Pancreas (tissue), 10 donors: ENCODE results near the gene DAB2IP. TPM values are rescaled to one million over a fixed set of nuclear protein-coding genes. Genes with fewer than 3 reads are reported as not detected.

Experiments
- ATAC-seq, 4 donors: fragments of 200-7000 bp; cut with Tn5 transposase; one replicate each; pipeline versions ENCODE4 v1.8.0 to v1.9.1; 2020; ENCODE audit warnings: mild to moderate bottlenecking in 4 of 4, moderate library complexity in 4 of 4
- DNase-seq, 6 donors: peaks; one replicate each; pipeline ENCODE4 v3.0.0-alpha.2; 2020
- FAIRE-seq: peaks from 2 replicates; lab custom pipeline; 2012; peaks lifted over from hg19 to GRCh38; lab: Jason Lieb, UNC
- H3K27ac ChIP-seq, 4 donors: fragments of 200-600 bp; sonication (generic); 1 replicate in 3 of 4; 2 replicates in 1 of 4; pipeline versions ENCODE4 v1.5.0 to v1.8.0; 2020
- H3K27me3 ChIP-seq, 4 donors: fragments of 200-600 bp; one replicate each; pipeline ENCODE4 v1.8.0; 2021
- H3K36me3 ChIP-seq, 3 donors: fragments of 200-600 bp; sonication (generic) in 1 of 3; one replicate each; pipeline versions ENCODE4 v1.5.0 to v1.8.0; 2020 to 2021
- H3K4me1 ChIP-seq, 3 donors: fragments of 200-600 bp; one replicate each; pipeline ENCODE4 v1.8.0; 2021
- H3K4me3 ChIP-seq, 4 donors: fragments of 200-600 bp; sonication (generic) in 2 of 4; one replicate each; pipeline versions ENCODE4 v1.5.0 to v1.8.0; 2020 to 2021
- H3K9me3 ChIP-seq, 4 donors: fragments of 200-600 bp; one replicate each; pipeline ENCODE4 v1.8.0; 2021
- WGBS, 2 donors: extraction: QIAGEN DNeasy Blood & Tissue Kit; methylation state at CpG; one replicate each; pipeline ENCODE4 v1.1.7; 2013; 5-methylcytosine and 5-hydroxymethylcytosine counted together
- intact Hi-C, 3 donors: fragments of 100-400 bp; cut with DNase I; formaldehyde crosslinking; loops; one replicate each; pipeline versions ENCODE4 v1.11.1 to v1.14.2; 2022
- polyA plus RNA-seq, 2 donors: library from polyadenylated mRNA; stranded (reverse); fragments of 200-250 nt; gene quantifications; one replicate each; pipeline ENCODE4 v1.2.3, GENCODE V29; 2013
- total RNA-seq, 6 donors: library from RNA; stranded (reverse); fragmentation: NEBNext Ultra II Directional in 4 of 6; extraction: Animal tissue kit (Norgen Biotek cat#: 25700) in 4 of 6; gene quantifications; one replicate each; pipeline versions ENCODE4 v1.2.1 to v1.2.4, GENCODE V29; 2021 to 2023
- TF ChIP-seq, protein P1 (sequence below), 4 donors: fragments of 200-600 bp; sonication (generic) in 3 of 4; IDR thresholded peaks; one replicate each; pipeline versions ENCODE4 v1.5.0 to v1.8.0; 2021; ENCODE audit warnings: antibody characterized with exemption in 4 of 4
- donor health status: healthy with polysubstance abuse.
- donor health status: DM: no; HTN: no; CAD: no; lungs with moderate emphysema.
- donor health status: DM: no; HTN: no; CAD: no.
- donor health status: control.
- donor health status: control.
- donor health status: Bipolar disorder and iron deficiency.
- donor health status: DM: yes; HTN: yes; CAD: no.
- donor health status: DM: no; HTN: no; CAD: no.
- donor health status: DM: no; HTN: no; CAD: no.
- donor health status: DM: yes; HTN: yes; CAD: no.

The DAB2IP gene
- total and polyA plus RNA-seq, 8 donors = 14.7 to 52.1 (median 25.3) TPM

DNA sequence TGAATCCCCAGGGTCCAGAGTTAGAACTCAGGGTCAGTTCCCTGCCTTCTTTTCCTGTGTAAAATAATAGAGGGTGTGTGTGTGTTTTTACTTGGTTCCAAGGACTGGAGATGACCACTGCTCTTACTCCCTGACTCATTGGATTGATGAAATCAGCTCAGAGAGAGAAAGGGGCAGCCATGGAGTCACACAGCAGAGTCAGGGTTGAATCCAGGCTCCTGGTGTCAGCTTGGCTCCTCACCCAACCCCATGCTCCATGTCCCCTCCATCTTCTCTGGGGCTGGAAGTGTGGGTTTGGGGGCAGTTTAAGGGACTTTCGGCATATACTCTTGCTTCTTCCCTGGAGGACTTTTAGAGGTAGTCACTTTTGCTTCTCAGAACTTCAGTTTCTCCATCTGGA lies 21.6 kb downstream of the DAB2IP start:
- Histone ChIP-seq H3K27ac (no peak overlapping the region), H3K27me3 (no peaks in the 10 kb centered on the region), H3K4me3 (no peak overlapping the region), H3K4me1 (no peaks in the 10 kb centered on the region), H3K9me3 (no peaks in the 10 kb centered on the region), H3K36me3 (no peaks in the 10 kb centered on the region)
- FAIRE-seq = no peak
- no peak for ATAC-seq
- TF ChIP-seq, protein P1, sequence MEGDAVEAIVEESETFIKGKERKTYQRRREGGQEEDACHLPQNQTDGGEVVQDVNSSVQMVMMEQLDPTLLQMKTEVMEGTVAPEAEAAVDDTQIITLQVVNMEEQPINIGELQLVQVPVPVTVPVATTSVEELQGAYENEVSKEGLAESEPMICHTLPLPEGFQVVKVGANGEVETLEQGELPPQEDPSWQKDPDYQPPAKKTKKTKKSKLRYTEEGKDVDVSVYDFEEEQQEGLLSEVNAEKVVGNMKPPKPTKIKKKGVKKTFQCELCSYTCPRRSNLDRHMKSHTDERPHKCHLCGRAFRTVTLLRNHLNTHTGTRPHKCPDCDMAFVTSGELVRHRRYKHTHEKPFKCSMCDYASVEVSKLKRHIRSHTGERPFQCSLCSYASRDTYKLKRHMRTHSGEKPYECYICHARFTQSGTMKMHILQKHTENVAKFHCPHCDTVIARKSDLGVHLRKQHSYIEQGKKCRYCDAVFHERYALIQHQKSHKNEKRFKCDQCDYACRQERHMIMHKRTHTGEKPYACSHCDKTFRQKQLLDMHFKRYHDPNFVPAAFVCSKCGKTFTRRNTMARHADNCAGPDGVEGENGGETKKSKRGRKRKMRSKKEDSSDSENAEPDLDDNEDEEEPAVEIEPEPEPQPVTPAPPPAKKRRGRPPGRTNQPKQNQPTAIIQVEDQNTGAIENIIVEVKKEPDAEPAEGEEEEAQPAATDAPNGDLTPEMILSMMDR (IDR thresholded peaks at IDR 0.05) = no peak
- intact Hi-C loops = loop anchor here in 1 of 3 donors (10.0 kb wide), 1 partner anchor 118 kb away; no protein-coding TSS in a partner anchor
- DNase-seq = no peak
- 88 to 93% methylated on average over 1 of the region's 1 CpG for WGBS, 2 donors

DNA sequence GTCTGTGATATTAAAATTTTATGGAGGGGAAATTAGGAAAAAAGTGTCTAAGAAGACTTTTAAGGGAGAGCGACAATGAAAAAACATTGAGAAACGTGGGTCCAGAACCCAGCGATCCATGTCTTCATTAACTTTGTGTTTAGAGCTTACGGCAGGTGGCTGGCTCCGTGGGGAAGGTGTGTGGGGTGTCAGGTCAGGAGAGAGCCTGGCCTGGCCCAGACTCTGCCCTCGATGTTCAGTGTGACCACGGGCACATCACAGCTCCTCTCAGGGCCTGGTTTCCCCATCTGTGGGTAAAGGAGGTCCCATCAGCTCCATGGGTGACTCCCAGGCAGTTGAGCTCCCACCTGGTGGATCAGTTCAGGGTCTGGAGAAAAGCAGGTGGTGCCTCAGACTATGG lies 22.1 kb downstream of the DAB2IP start:
- DNase-seq (no peak), FAIRE-seq (no peak), ATAC-seq (no peak)
- Histone ChIP-seq H3K4me1 (no peaks in the 10 kb centered on the region), H3K27ac (no peak overlapping the region), H3K4me3 (no peak overlapping the region), H3K36me3 (peaks cover 0 to under 1% (median 0%) of the 10 kb centered on the region in 3 donors), H3K27me3 (no peaks in the 10 kb centered on the region), H3K9me3 (no peaks in the 10 kb centered on the region)
- intact Hi-C loops = loop anchor here in 1 of 3 donors (10.0 kb wide), 1 partner anchor 119 kb away; no protein-coding TSS in a partner anchor
- TF ChIP-seq, protein P1 (IDR thresholded peaks at IDR 0.05) = no peak
- 90 to 91% methylated on average over 7 of the region's 7 CpGs for WGBS, 2 donors

DNA sequence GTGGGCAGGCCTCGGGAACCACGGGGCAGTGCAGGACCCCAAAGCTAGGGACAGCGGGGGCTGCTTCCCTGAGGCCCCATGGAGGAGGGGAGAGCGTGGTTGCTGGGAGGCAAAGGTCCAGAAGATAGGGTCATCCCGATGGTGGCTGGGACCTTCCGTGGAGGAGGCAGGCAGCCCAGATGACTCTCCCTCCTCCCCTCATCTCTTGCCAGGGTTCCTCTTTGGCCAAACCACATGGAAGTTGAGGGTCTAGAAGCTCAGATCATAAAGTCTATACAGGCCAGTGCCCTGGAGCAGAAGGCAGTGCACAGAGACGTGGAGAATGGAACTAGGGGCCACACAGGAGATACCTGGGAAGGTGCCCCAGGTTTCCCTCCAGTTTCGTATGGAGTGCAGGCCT lies 22.6 kb downstream of the DAB2IP start:
- Histone ChIP-seq H3K4me1 (no peaks in the 10 kb centered on the region), H3K27ac (no peak overlapping the region), H3K9me3 (no peaks in the 10 kb centered on the region), H3K36me3 (peaks cover 0 to 5% (median 0%) of the 10 kb centered on the region in 3 donors), H3K4me3 (no peak overlapping the region), H3K27me3 (no peaks in the 10 kb centered on the region)
- ATAC-seq (no peak), DNase-seq (no peak), FAIRE-seq (no peak)
- intact Hi-C loops = loop anchor here in 1 of 3 donors (10.0 kb wide), 1 partner anchor 119 kb away; no protein-coding TSS in a partner anchor
- TF ChIP-seq, protein P1 (IDR thresholded peaks at IDR 0.05) = no peak
- 83 to 89% methylated on average over 8 of the region's 8 CpGs for whole genome bisulfite sequencing, 2 donors

DNA sequence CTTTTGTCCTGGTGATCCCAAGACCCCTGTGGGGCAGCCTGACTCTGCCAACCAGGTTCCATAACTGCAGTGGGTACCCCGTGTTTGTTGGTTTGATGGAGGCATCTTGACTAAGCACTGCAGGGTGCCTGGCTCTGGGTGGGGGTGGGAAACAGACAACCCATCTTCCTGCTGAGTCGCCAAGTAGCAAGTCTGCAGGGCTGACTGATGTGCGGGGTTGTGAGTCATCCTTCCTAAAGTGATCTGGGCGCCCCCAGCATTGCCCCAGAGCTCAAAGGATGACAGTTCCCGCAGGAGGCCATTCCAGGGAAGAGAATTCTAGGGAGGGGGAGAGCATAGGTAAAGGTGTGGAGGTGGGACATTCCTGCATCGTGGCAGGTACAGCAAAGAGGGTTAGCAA lies 23.5 kb downstream of the DAB2IP start:
- H3K4me1 ChIP-seq = no peaks in the 10 kb centered on the region
- WGBS, 2 donors = 64 to 71% methylated on average over 6 of the region's 6 CpGs
- H3K27me3 ChIP-seq = no peaks in the 10 kb centered on the region
- ATAC-seq (no peak), DNase-seq (no peak), FAIRE-seq (no peak)
- no peaks in the 10 kb centered on the region for H3K9me3 ChIP-seq
- H3K36me3 ChIP-seq = peaks cover 0 to 5% (median 0%) of the 10 kb centered on the region in 3 donors
- TF ChIP-seq, protein P1 (IDR thresholded peaks at IDR 0.05) = no peak
- intact Hi-C loops = loop anchor here in 1 of 3 donors (10.0 kb wide), 1 partner anchor 120 kb away; no protein-coding TSS in a partner anchor
- no peak overlapping the region for H3K27ac ChIP-seq
- H3K4me3 ChIP-seq = no peak overlapping the region

DNA sequence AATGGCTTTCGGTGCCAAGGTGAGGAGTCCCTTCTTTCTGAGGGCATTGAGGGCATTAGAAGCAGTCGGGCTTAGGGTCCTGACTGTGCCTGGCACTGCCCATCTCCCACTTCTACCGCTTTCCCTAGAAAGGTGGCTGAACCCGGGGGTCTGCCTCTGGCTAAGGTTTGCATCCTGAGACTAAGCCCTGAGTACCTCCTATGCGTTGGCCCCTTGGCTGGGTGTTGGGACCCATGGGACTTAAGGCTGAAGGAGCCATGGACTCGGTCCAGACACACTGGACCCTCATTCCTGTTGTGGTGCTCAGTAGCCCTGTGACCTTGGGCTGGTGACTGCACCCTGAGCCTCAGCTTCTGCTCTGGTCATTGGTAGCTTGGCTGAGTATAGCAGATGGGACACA lies 23.9 kb downstream of the DAB2IP start:
- Histone ChIP-seq H3K36me3 (peaks cover 0 to 5% (median 0%) of the 10 kb centered on the region in 3 donors), H3K4me3 (no peak overlapping the region), H3K9me3 (no peaks in the 10 kb centered on the region), H3K27ac (no peak overlapping the region), H3K4me1 (no peaks in the 10 kb centered on the region), H3K27me3 (no peaks in the 10 kb centered on the region)
- intact Hi-C loops = loop anchor here in 1 of 3 donors (10.0 kb wide), 1 partner anchor 121 kb away; no protein-coding TSS in a partner anchor
- 85 to 91% methylated on average over 6 of the region's 6 CpGs for WGBS, 2 donors
- FAIRE-seq (no peak), DNase-seq (no peak), ATAC-seq (no peak)
- TF ChIP-seq, protein P1 (IDR thresholded peaks at IDR 0.05) = no peak
